ENCODE data around the gene SIM1. TPM values are rescaled to one million over a fixed set of nuclear protein-coding genes. Genes with fewer than 3 reads are reported as not detected.
A peak's percentile ranks its signal among the peaks of the same experiment; 100 is the strongest.

Gene SIM1
- total RNA-seq, 1 donor from 2014 or later, result not detected

DNA sequence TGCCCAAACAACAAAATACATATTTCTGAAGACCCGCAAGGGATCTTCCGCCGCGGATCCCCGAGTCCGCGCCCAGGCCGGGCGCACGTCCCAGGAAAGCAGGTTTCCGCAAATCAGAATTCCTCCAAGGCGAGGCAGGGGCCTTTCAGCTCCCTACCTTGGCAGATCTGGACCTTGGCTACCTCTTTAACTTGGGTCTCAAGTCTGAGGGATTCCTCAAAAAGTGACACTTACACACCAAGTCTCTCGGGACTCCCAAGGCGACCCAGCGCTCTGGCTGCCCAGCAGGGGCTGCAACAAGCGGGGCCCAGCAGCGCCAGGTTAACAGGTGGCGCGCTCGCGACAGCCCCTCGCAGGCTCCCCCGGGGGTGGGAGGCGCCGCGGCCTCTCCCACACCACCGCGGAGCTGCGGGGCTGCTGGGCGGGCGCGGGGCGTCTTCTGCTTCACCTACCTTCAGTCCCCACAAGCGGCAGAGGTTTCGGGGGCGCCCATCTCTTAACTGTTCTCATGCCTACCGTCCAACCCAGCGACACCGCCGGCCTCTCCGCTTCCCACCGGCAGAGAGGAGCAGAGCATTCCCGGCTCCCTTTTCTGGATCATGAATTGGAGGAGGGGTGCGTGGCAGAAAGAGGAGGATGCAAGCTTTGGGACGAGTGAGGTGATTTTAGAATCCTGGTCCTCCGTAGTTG is 414 bp downstream of the SIM1 start:
- no peaks in the 10 kb centered on the region for H3K79me2 ChIP-seq (ENCODE audit: low read depth)
- Mint-ChIP-seq H3K27me3 (ENCODE audit: insufficient read depth, low read depth) (peaks cover 93% of the 10 kb centered on the region), H3K36me3 (no peaks in the 10 kb centered on the region), H3K4me1 (peaks cover 27% of the 10 kb centered on the region), H3K27ac (no peak overlapping the region), H3K9me3 (peaks cover 2% of the 10 kb centered on the region), H3K4me3 (peak overlapping the region; percentile 86)
- H3K27ac ChIP-seq, result no peak overlapping the region
- peak overlapping the region; percentile 42 for H3K4me3 ChIP-seq
- H3K36me3 ChIP-seq, result no peaks in the 10 kb centered on the region
- DNase-seq (ENCODE audit: low spot score), result peak; percentile 69
- H3K4me2 ChIP-seq, result peak overlapping the region; percentile 70
- H4K20me1 ChIP-seq (ENCODE audit: low read depth), result peaks cover 96% of the 10 kb centered on the region
- TF ChIP-seq EZH2 (IDR thresholded peaks at IDR 0.05), result peak; percentile 65
- TF ChIP-seq EZH2phosphoT487 (IDR thresholded peaks at IDR 0.05), result peak; percentile 8
- TF ChIP-seq, protein P1, sequence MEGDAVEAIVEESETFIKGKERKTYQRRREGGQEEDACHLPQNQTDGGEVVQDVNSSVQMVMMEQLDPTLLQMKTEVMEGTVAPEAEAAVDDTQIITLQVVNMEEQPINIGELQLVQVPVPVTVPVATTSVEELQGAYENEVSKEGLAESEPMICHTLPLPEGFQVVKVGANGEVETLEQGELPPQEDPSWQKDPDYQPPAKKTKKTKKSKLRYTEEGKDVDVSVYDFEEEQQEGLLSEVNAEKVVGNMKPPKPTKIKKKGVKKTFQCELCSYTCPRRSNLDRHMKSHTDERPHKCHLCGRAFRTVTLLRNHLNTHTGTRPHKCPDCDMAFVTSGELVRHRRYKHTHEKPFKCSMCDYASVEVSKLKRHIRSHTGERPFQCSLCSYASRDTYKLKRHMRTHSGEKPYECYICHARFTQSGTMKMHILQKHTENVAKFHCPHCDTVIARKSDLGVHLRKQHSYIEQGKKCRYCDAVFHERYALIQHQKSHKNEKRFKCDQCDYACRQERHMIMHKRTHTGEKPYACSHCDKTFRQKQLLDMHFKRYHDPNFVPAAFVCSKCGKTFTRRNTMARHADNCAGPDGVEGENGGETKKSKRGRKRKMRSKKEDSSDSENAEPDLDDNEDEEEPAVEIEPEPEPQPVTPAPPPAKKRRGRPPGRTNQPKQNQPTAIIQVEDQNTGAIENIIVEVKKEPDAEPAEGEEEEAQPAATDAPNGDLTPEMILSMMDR (IDR thresholded peaks at IDR 0.05), result no peak
- peaks cover 35% of the 10 kb centered on the region for H3F3A ChIP-seq (ENCODE audit: low read depth)
- no peak overlapping the region for H3K9ac ChIP-seq
- no peak overlapping the region for H2AFZ ChIP-seq (replicated peaks)
- H3K27me3 ChIP-seq, result peaks cover 100% of the 10 kb centered on the region
- no peaks in the 10 kb centered on the region for H3K9me3 ChIP-seq (ENCODE audit: low read depth)
- H3K4me1 ChIP-seq, result peaks cover 18% of the 10 kb centered on the region

DNA sequence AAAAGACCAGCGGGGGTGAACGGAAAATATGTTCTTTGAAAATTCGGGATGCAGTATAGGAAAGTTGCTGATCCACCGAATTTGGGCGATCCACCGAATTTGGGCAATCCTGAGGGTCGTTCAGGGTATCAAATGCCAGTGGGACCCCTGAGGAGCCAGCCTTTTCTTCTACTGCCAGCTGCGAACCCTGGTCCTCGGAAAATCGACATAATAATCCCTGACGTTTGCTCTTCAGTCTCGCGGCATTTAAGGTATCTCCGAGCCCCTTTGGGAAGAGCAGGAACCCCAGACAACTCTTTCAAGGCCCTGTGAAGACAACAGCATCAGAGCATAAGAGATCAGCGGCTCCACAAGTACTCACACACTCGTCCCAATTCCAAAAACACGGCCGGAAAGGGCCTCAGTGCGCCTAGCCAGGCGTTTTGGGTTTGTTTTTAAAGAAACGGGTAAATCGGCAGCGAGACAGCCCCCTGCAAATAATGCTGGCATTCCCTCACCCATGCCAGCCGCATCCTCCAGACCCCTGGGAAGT is 1.0 kb downstream of the SIM1 start:
- no peaks in the 10 kb centered on the region for H3K36me3 ChIP-seq
- H2AFZ ChIP-seq (replicated peaks), result no peak overlapping the region
- no peak overlapping the region for H3K27ac ChIP-seq
- peak overlapping the region; percentile 42 for H3K4me3 ChIP-seq
- H3K4me1 ChIP-seq, result peaks cover 13% of the 10 kb centered on the region
- DNase-seq (ENCODE audit: low spot score), result peak; percentile 55
- Mint-ChIP-seq H3K4me3 (peak overlapping the region; percentile 48), H3K4me1 (peaks cover 27% of the 10 kb centered on the region), H3K27me3 (ENCODE audit: insufficient read depth, low read depth) (peaks cover 94% of the 10 kb centered on the region), H3K27ac (no peak overlapping the region), H3K9me3 (peaks cover 2% of the 10 kb centered on the region), H3K36me3 (no peaks in the 10 kb centered on the region)
- H3K9ac ChIP-seq, result no peak overlapping the region
- peak overlapping the region; percentile 70 for H3K4me2 ChIP-seq
- H3K9me3 ChIP-seq (ENCODE audit: low read depth), result no peaks in the 10 kb centered on the region
- peaks cover 100% of the 10 kb centered on the region for H3K27me3 ChIP-seq
- peaks cover 96% of the 10 kb centered on the region for H4K20me1 ChIP-seq (ENCODE audit: low read depth)
- peaks cover 39% of the 10 kb centered on the region for H3F3A ChIP-seq (ENCODE audit: low read depth)
- no peaks in the 10 kb centered on the region for H3K79me2 ChIP-seq (ENCODE audit: low read depth)
- TF ChIP-seq, protein P1 (IDR thresholded peaks at IDR 0.05), result no peak
- TF ChIP-seq EZH2phosphoT487 (IDR thresholded peaks at IDR 0.05), result peak; percentile 34
- TF ChIP-seq EZH2 (IDR thresholded peaks at IDR 0.05), result peak; percentile 22

DNA sequence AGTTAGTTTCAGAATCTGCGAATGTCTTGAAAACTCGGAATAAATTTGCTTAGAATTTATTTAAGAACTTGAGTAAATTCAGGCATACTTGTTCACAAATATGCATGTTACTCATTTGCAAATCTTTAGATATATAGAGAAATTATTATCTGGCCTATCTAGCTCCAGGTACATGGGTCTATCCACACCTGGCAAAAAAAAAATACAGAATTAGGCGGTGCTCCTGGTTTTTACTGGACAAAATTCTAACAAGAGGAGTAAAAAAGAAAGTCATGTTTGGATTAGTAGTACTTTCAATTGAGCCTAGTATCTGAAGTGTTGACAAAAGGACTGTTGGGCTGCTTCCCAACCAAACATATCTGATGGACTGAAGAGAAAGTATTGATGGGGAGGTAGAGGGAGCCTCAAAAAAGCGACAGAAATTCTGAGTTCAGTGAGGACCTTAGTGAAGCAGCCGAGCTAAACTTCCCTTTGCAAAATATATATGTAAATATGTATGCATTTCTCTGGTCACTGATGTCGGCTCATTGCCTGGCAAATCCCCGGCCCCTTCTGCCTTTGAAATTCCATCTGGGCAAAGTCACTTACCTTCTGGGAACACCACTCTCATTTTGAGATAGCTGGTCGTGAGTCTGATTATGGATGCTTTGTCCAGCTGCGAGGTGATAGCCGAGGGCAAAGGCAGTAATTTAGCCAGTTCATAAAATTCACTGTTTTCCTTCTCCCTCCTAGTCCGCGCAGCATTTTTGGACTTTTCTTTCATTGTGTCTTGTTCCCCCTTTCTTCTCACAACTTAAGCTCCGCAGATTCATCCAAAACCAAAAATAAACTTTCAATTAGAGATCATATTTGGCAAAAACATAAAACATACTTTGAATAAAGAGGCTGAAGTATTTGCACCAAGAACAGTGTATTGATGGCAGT is 1.8 kb downstream of the SIM1 start:
- H3K4me3 ChIP-seq, result no peak overlapping the region
- no peaks in the 10 kb centered on the region for H3K79me2 ChIP-seq (ENCODE audit: low read depth)
- H3K9ac ChIP-seq, result no peak overlapping the region
- no peaks in the 10 kb centered on the region for H3K9me3 ChIP-seq (ENCODE audit: low read depth)
- Mint-ChIP-seq H3K9me3 (peaks cover under 1% of the 10 kb centered on the region), H3K36me3 (no peaks in the 10 kb centered on the region), H3K4me3 (peak overlapping the region; percentile 48), H3K4me1 (peaks cover 25% of the 10 kb centered on the region), H3K27ac (no peak overlapping the region), H3K27me3 (ENCODE audit: insufficient read depth, low read depth) (peaks cover 90% of the 10 kb centered on the region)
- TF ChIP-seq EZH2 (IDR thresholded peaks at IDR 0.05) (peak; percentile 57), EZH2phosphoT487 (IDR thresholded peaks at IDR 0.05) (peak; percentile 54)
- TF ChIP-seq, protein P1 (IDR thresholded peaks at IDR 0.05), result no peak
- H3K4me2 ChIP-seq, result peak overlapping the region; percentile 70
- H3K36me3 ChIP-seq, result no peaks in the 10 kb centered on the region
- no peak overlapping the region for H3K27ac ChIP-seq
- H4K20me1 ChIP-seq (ENCODE audit: low read depth), result peaks cover 96% of the 10 kb centered on the region
- peaks cover 43% of the 10 kb centered on the region for H3F3A ChIP-seq (ENCODE audit: low read depth)
- H2AFZ ChIP-seq (replicated peaks), result no peak overlapping the region
- peaks cover 13% of the 10 kb centered on the region for H3K4me1 ChIP-seq
- no peak for DNase-seq (ENCODE audit: low spot score)
- H3K27me3 ChIP-seq, result peaks cover 100% of the 10 kb centered on the region

Measured in neural progenitor cell (in vitro differentiated cells).